ENCODE measurements around the gene PIWIL1.

PIWIL1 gene

GRCh38 chr12:130418251-130418650 is 80.6 kb downstream of the PIWIL1 start:
- no peaks in the 10 kb centered on the region for H3K9me3 ChIP-seq (ENCODE audit: severe bottlenecking)
- H3K36me3 ChIP-seq (ENCODE audit: low read depth), result no peaks in the 10 kb centered on the region
- no peak overlapping the region for H3K27ac ChIP-seq (ENCODE audit: poor library complexity, severe bottlenecking)
- DNase-seq (ENCODE audit: low spot score) (no peak), ATAC-seq (ENCODE audit: low read depth) (no peak)
- no peak overlapping the region for H3K4me3 ChIP-seq (ENCODE audit: severe bottlenecking)
- no peaks in the 10 kb centered on the region for H3K4me1 ChIP-seq (ENCODE audit: insufficient read depth, poor library complexity, severe bottlenecking)
- no peak for TF ChIP-seq CTCF (IDR thresholded peaks at IDR 0.05; ENCODE audit: poor library complexity, severe bottlenecking)
- peaks cover 8% of the 10 kb centered on the region for H3K27me3 ChIP-seq (ENCODE audit: insufficient read depth, poor library complexity, severe bottlenecking)

GRCh38 chr12:130419116-130419515 is 81.4 kb downstream of the PIWIL1 start:
- H3K4me3 ChIP-seq (ENCODE audit: severe bottlenecking), result no peak overlapping the region
- ATAC-seq (ENCODE audit: low read depth) (no peak), DNase-seq (ENCODE audit: low spot score) (no peak)
- H3K27ac ChIP-seq (ENCODE audit: poor library complexity, severe bottlenecking), result no peak overlapping the region
- H3K27me3 ChIP-seq (ENCODE audit: insufficient read depth, poor library complexity, severe bottlenecking), result peaks cover 8% of the 10 kb centered on the region
- no peaks in the 10 kb centered on the region for H3K36me3 ChIP-seq (ENCODE audit: low read depth)
- TF ChIP-seq CTCF (IDR thresholded peaks at IDR 0.05; ENCODE audit: poor library complexity, severe bottlenecking), result no peak
- no peaks in the 10 kb centered on the region for H3K9me3 ChIP-seq (ENCODE audit: severe bottlenecking)
- H3K4me1 ChIP-seq (ENCODE audit: insufficient read depth, poor library complexity, severe bottlenecking), result no peaks in the 10 kb centered on the region

- Histone ChIP-seq H3K4me3 (ENCODE audit: severe bottlenecking) (no peak overlapping the region), H3K9me3 (ENCODE audit: severe bottlenecking) (no peaks in the 10 kb centered on the region), H3K27ac (ENCODE audit: poor library complexity, severe bottlenecking) (no peak overlapping the region), H3K27me3 (ENCODE audit: insufficient read depth, poor library complexity, severe bottlenecking) (peaks cover 8% of the 10 kb centered on the region), H3K4me1 (ENCODE audit: insufficient read depth, poor library complexity, severe bottlenecking) (no peaks in the 10 kb centered on the region), H3K36me3 (ENCODE audit: low read depth) (no peaks in the 10 kb centered on the region)
- no peak for TF ChIP-seq CTCF (IDR thresholded peaks at IDR 0.05; ENCODE audit: poor library complexity, severe bottlenecking)
- DNase-seq (ENCODE audit: low spot score) (no peak), ATAC-seq (ENCODE audit: low read depth) (no peak)
Measured at GRCh38 chr12:130420071-130420470, 82.4 kb downstream of the PIWIL1 start.

GRCh38 chr12:130421896-130422295 is 84.2 kb downstream of the PIWIL1 start:
- Histone ChIP-seq H3K4me1 (ENCODE audit: insufficient read depth, poor library complexity, severe bottlenecking) (no peaks in the 10 kb centered on the region), H3K27ac (ENCODE audit: poor library complexity, severe bottlenecking) (no peak overlapping the region), H3K36me3 (ENCODE audit: low read depth) (no peaks in the 10 kb centered on the region), H3K27me3 (ENCODE audit: insufficient read depth, poor library complexity, severe bottlenecking) (peaks cover 4% of the 10 kb centered on the region), H3K4me3 (ENCODE audit: severe bottlenecking) (no peak overlapping the region), H3K9me3 (ENCODE audit: severe bottlenecking) (no peaks in the 10 kb centered on the region)
- no peak for DNase-seq (ENCODE audit: low spot score)
- no peak for TF ChIP-seq CTCF (IDR thresholded peaks at IDR 0.05; ENCODE audit: poor library complexity, severe bottlenecking)
- no peak for ATAC-seq (ENCODE audit: low read depth)

All from RWPE2 (cell line).